Measurements from ENCODE around the gene EEF1A2.

DNA sequence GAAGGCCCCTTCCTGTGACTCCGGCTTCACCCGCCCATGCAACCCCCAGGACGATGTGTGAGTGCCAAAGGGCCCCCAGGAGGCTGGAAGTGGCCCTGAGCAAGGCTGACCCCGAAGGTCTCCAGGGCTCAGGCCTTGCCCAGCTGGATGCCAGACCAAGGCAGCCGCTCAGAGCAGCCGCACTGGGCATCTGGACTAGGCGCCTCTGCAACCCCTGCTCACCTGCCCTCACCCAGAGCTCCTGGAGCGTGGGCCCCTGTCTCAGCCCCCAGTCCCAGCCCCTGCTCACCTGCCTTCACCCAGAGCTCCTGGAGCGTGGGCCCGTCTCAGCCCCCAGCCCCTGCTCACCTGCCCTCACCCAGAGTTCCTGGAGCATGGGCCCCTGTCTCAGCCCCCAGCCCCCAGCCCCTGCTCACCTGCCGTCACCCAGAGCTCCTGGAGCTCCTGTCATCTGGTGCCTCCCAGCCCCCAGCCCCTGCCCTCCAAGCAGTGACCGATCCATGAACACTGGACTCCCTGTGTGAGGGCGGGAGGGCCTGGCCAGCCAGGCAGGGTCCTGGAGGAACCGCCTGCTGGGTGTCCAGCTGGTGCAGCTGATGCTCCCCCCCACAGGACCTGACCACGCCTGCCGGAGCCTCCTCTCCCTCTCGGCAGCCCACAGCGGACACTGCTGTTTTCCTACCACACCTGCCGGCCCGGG, 47.5 kb upstream of the EEF1A2 start:
- TF ChIP-seq, protein P1, sequence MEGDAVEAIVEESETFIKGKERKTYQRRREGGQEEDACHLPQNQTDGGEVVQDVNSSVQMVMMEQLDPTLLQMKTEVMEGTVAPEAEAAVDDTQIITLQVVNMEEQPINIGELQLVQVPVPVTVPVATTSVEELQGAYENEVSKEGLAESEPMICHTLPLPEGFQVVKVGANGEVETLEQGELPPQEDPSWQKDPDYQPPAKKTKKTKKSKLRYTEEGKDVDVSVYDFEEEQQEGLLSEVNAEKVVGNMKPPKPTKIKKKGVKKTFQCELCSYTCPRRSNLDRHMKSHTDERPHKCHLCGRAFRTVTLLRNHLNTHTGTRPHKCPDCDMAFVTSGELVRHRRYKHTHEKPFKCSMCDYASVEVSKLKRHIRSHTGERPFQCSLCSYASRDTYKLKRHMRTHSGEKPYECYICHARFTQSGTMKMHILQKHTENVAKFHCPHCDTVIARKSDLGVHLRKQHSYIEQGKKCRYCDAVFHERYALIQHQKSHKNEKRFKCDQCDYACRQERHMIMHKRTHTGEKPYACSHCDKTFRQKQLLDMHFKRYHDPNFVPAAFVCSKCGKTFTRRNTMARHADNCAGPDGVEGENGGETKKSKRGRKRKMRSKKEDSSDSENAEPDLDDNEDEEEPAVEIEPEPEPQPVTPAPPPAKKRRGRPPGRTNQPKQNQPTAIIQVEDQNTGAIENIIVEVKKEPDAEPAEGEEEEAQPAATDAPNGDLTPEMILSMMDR (IDR thresholded peaks at IDR 0.05; ENCODE audit: low read depth, low read length, poor library complexity, severe bottlenecking): no peak
- TF ChIP-seq EZH2phosphoT487 (IDR thresholded peaks at IDR 0.05; ENCODE audit: borderline replicate concordance, low read length): no peak
